Measurements from ENCODE around the gene ELMO1. TPM values are rescaled to one million over a fixed set of nuclear protein-coding genes. Genes with fewer than 3 reads are reported as not detected.

The ELMO1 gene
- total RNA-seq, 1 experiment from 2014 or later, result not detected

DNA sequence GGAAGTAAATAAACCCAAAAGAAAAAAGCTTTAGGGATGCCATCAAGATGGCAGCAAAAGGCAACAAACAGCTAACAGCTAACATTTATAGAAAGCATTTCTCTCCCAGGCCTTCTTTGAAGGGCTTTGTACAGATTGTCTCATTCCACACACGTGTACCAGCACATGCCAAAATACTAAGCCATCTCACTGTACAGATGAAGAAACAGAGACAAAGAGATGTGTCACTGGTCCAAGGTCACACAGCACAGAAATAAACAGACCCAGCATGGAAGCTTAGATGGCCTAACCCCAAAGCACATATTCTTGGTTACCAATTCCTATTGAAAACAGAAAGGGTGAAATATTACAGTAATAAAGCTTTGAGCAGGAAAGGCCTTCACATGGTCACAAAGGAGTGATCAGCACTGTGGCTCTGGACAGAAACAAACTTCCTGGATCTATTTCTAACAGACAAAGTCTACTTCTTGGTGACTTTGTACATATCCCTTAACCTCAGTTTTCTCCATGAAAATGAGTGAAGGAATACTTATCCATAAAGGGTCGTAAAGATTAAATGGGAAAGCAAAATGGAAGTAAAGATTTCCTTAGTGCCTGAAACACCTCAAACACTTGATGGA is 346.0 kb downstream of the ELMO1 start:
- Histone ChIP-seq H3K4me1 (ENCODE audit: insufficient read depth, low read length) (no peaks in the 10 kb centered on the region), H3K27me3 (ENCODE audit: low read length) (no peaks in the 10 kb centered on the region; the same call in 1 of the 2 replicates), H3K36me3 (ENCODE audit: low read depth, low read length) (no peaks in the 10 kb centered on the region), H3K9me2 (replicated peaks; ENCODE audit: low read length) (no peaks in the 10 kb centered on the region), H3K4me3 (ENCODE audit: low read length) (no peak overlapping the region), H4K20me1 (ENCODE audit: low read length) (no peaks in the 10 kb centered on the region), H3K9ac (ENCODE audit: low read length) (no peak overlapping the region), H3K9me3 (ENCODE audit: low read length) (no peaks in the 10 kb centered on the region), H3F3A (ENCODE audit: low read length, unreplicated experiment) (no peaks in the 10 kb centered on the region), H3K79me2 (ENCODE audit: low read length) (no peaks in the 10 kb centered on the region), H3K4me2 (ENCODE audit: low read length) (no peak overlapping the region), H3K27ac (ENCODE audit: low read length) (no peak overlapping the region), H2AFZ (ENCODE audit: low read length) (no peak overlapping the region)
- CTCF ChIA-PET, result no interaction called here
- DNase-seq (no peak), ATAC-seq (no peak)
- POLR2A ChIA-PET (ENCODE audit: unreplicated experiment), result no interaction called here
- intact Hi-C loops (cut with micrococcal nuclease), result no loop called here
- BruUV-seq (replicated peaks), result no TSS peak
- TF ChIP-seq EZH2 (IDR thresholded peaks at IDR 0.05; ENCODE audit: low read length, unreplicated experiment), result no peak
- TF ChIP-seq CTCF (conservative IDR thresholded peaks at IDR 0.05; ENCODE audit: low read depth, low read length), result no peak
- TF ChIP-seq EZH2phosphoT487 (IDR thresholded peaks at IDR 0.05; ENCODE audit: borderline replicate concordance, low read length), result no peak

GRCh38 chr7:37100735-37101331 is 347.8 kb downstream of the ELMO1 start:
- H4K20me1 ChIP-seq (ENCODE audit: low read length), result no peaks in the 10 kb centered on the region
- POLR2A ChIA-PET (ENCODE audit: unreplicated experiment), result no interaction called here
- TF ChIP-seq EZH2phosphoT487 (IDR thresholded peaks at IDR 0.05; ENCODE audit: borderline replicate concordance, low read length), result no peak
- no peak for TF ChIP-seq CTCF (conservative IDR thresholded peaks at IDR 0.05; ENCODE audit: low read depth, low read length)
- no peak for TF ChIP-seq EZH2 (IDR thresholded peaks at IDR 0.05; ENCODE audit: low read length, unreplicated experiment)
- no peaks in the 10 kb centered on the region for H3K79me2 ChIP-seq (ENCODE audit: low read length)
- no peak for DNase-seq
- H3K4me1 ChIP-seq (ENCODE audit: insufficient read depth, low read length), result no peaks in the 10 kb centered on the region
- intact Hi-C loops (cut with micrococcal nuclease), result no loop called here
- no peaks in the 10 kb centered on the region for H3F3A ChIP-seq (ENCODE audit: low read length, unreplicated experiment)
- CTCF ChIA-PET, result no interaction called here
- H3K27ac ChIP-seq (ENCODE audit: low read length), result no peak overlapping the region
- no peaks in the 10 kb centered on the region; the same call in 1 of the 2 replicates for H3K27me3 ChIP-seq (ENCODE audit: low read length)
- H3K9ac ChIP-seq (ENCODE audit: low read length), result no peak overlapping the region
- H3K36me3 ChIP-seq (ENCODE audit: low read depth, low read length), result no peaks in the 10 kb centered on the region
- BruUV-seq (replicated peaks), result no TSS peak
- H3K4me3 ChIP-seq (ENCODE audit: low read length), result no peak overlapping the region
- no peak overlapping the region for H3K4me2 ChIP-seq (ENCODE audit: low read length)
- no peak overlapping the region for H2AFZ ChIP-seq (ENCODE audit: low read length)
- ATAC-seq, result no peak
- H3K9me2 ChIP-seq (replicated peaks; ENCODE audit: low read length), result no peaks in the 10 kb centered on the region
- H3K9me3 ChIP-seq (ENCODE audit: low read length), result no peaks in the 10 kb centered on the region

- Histone ChIP-seq H3K4me2 (ENCODE audit: low read length) (no peak overlapping the region), H3K9me2 (replicated peaks; ENCODE audit: low read length) (no peaks in the 10 kb centered on the region), H2AFZ (ENCODE audit: low read length) (no peak overlapping the region), H3K9me3 (ENCODE audit: low read length) (no peaks in the 10 kb centered on the region), H4K20me1 (ENCODE audit: low read length) (no peaks in the 10 kb centered on the region), H3K27ac (ENCODE audit: low read length) (no peak overlapping the region), H3K4me3 (ENCODE audit: low read length) (no peak overlapping the region), H3K36me3 (ENCODE audit: low read depth, low read length) (no peaks in the 10 kb centered on the region), H3K79me2 (ENCODE audit: low read length) (no peaks in the 10 kb centered on the region), H3K4me1 (ENCODE audit: insufficient read depth, low read length) (no peaks in the 10 kb centered on the region), H3K27me3 (ENCODE audit: low read length) (no peaks in the 10 kb centered on the region; the same call in 1 of the 2 replicates), H3F3A (ENCODE audit: low read length, unreplicated experiment) (no peaks in the 10 kb centered on the region), H3K9ac (ENCODE audit: low read length) (no peak overlapping the region)
- POLR2A ChIA-PET (ENCODE audit: unreplicated experiment), result no interaction called here
- ATAC-seq, result no peak
- CTCF ChIA-PET, result no interaction called here
- no TSS peak for BruUV-seq (replicated peaks)
- TF ChIP-seq EZH2 (IDR thresholded peaks at IDR 0.05; ENCODE audit: low read length, unreplicated experiment), result no peak
- TF ChIP-seq EZH2phosphoT487 (IDR thresholded peaks at IDR 0.05; ENCODE audit: borderline replicate concordance, low read length), result no peak
- TF ChIP-seq CTCF (conservative IDR thresholded peaks at IDR 0.05; ENCODE audit: low read depth, low read length), result no peak
- intact Hi-C loops (cut with micrococcal nuclease), result no loop called here
- DNase-seq, result no peak
Measured at GRCh38 chr7:37098762-37099161, 349.9 kb downstream of the ELMO1 start.
